ENCODE data around the gene OTOG. TPM values are rescaled to one million over a fixed set of nuclear protein-coding genes. Genes with fewer than 3 reads are reported as not detected.

The OTOG gene
- total RNA-seq, 1 experiment from 2014 or later = not detected

DNA sequence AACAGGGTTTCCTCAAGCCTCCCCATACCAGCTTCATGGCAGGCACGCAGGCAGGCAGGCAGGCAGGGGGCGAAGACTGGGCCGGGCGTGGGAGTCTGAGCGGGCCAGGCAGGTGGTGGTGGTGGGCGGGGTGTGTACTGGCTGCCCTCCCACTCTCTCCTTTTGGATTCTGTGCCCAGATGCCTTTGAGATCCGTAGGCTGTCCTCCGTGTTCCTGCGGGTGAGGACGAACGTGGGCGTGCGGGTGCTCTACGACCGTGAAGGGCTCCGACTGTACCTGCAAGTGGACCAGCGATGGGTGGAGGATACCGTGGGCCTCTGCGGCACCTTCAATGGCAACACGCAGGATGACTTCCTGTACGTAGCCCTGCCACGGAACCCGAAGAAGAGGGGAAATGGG, 23.0 kb downstream of the OTOG start:
- no peaks in the 10 kb centered on the region for H3K9me3 ChIP-seq (replicated peaks)
- H3K4me1 ChIP-seq (replicated peaks) = no peaks in the 10 kb centered on the region
- no peaks in the 10 kb centered on the region for H3K36me3 ChIP-seq
- DNase-seq (ENCODE audit: low read depth in 1 of 2, low spot score in 2 of 2) = peak in 1 of 2 experiments; percentile 43
- peaks cover 28% of the 10 kb centered on the region for H3K27me3 ChIP-seq (replicated peaks)
- H3K27ac ChIP-seq = no peak overlapping the region
- H3K4me3 ChIP-seq = no peak overlapping the region

DNA sequence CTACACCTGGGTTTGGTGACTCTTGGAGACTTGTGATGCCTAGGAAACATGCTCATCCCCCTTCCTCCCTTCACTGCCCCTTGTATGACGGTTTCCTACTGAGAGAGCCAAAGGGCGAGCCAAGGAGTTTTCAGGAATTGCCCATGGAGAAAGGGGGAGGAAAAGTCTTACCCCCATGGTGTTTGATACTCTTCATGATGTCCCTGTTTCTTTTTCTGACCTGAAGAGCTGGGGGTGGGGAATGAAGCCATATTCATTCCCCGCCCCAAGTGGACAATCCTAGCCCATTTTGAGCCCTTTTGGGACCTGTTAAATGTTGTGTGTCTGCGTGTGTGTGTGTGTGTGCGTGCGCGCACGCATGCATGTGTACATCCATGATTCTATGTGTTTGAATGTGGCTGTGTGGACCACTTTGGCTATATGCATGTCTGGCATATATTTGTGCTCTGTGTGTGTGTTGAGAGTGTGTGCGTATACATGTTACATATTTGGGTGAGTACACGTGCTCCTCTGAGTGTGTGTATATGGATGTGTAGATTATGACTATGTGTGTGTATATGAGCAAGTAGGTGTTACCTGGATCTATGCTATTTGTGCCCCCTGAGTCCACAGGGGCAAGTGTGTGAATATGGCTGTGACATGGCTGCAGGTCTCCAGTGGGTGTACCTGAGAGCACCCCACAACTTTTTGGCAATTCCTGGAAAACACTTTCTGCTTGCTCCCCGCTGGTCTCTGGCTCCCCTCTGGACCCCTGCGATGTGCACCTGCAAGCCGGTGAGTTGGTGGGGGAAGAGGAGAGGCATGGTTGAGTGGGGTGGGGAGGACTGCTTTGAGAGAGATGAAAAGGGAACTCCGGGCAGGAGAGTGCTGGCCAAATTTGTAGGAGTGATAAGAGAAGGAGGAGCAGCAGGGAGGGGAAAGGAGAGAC, 24.6 kb downstream of the OTOG start:
- Histone ChIP-seq H3K9me3 (replicated peaks) (no peaks in the 10 kb centered on the region), H3K27ac (no peak overlapping the region), H3K4me1 (replicated peaks) (no peaks in the 10 kb centered on the region), H3K27me3 (replicated peaks) (peaks cover 28% of the 10 kb centered on the region), H3K4me3 (no peak overlapping the region), H3K36me3 (no peaks in the 10 kb centered on the region)
- DNase-seq (ENCODE audit: low read depth in 1 of 2, low spot score in 2 of 2) = peak in 1 of 2 experiments; percentile 38

DNA sequence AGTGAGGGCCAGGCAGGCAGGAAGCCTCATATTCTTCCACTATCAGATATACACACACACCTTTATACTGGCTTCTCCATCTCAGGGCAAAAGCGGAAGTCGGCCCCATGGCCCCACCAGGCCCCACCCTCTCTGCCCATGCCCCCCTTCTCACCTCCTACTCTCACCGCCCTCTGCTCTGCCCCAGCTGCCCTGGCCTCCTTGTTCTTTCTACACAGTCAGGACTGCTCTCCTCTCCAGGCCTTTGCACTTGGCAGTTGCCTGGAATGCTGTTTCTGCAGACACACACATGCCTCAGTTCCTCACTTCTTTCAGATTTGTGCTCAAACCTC, 25.3 kb downstream of the OTOG start:
- Histone ChIP-seq H3K4me1 (replicated peaks) (no peaks in the 10 kb centered on the region), H3K4me3 (no peak overlapping the region), H3K36me3 (no peaks in the 10 kb centered on the region), H3K9me3 (replicated peaks) (no peaks in the 10 kb centered on the region), H3K27me3 (replicated peaks) (peaks cover 23% of the 10 kb centered on the region), H3K27ac (no peak overlapping the region)
- DNase-seq (ENCODE audit: low read depth in 1 of 2, low spot score in 2 of 2) = peak in 1 of 2 experiments; percentile 33

DNA sequence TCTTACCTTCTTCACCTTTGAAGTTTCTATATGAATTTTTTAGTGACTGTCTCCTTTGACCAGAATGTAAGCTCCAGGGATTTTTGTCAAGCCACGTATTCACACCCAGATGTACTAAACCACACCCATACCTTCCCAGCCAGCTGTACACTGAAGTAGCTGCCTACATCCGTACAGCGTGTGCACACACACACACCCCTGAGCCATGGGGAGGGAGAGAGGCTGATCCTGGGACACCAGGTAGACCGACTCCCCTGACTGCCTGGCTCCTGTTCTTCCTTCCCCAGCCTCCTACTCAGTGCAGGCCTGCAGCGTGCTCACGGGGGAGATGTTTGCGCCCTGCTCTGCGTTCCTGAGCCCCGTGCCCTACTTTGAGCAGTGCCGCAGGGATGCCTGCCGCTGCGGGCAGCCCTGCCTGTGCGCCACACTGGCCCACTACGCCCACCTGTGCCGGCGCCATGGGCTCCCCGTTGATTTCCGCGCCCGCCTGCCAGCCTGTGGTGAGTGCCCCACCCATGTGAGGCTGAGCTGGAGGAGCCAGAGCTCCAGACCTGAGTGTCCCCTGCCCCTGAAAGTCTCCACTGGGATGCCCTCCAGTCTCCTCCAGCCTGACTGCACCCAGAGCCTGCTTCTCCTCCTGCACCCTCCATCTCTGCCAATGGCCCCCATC, 25.9 kb downstream of the OTOG start:
- DNase-seq (ENCODE audit: low read depth in 1 of 2, low spot score in 2 of 2) = peak in 1 of 2 experiments; percentile 39
- Histone ChIP-seq H3K27ac (no peak overlapping the region), H3K36me3 (no peaks in the 10 kb centered on the region), H3K4me3 (no peak overlapping the region), H3K9me3 (replicated peaks) (no peaks in the 10 kb centered on the region), H3K27me3 (replicated peaks) (peaks cover 23% of the 10 kb centered on the region), H3K4me1 (replicated peaks) (no peaks in the 10 kb centered on the region)

DNA sequence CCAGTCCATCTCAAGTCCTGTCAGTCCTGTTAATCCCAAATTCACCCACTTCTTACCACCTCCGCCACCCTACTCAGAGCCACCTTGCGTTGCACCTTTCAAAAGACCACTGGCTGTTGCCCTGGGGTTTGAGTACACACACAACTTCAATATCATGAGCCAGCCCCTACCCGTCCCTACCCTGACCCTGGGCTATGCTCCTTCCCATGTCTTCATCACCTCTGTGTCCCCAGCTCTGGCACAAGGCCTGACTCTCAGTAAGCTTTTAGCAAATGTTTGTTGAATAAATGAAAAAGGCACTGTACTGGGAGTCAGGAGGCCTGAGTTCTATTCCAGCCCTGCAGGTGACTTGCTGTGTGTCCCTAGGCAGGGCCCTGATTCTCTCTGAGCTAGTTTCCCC, 26.5 kb downstream of the OTOG start:
- peaks cover 27% of the 10 kb centered on the region for H3K27me3 ChIP-seq (replicated peaks)
- no peaks in the 10 kb centered on the region for H3K9me3 ChIP-seq (replicated peaks)
- no peak overlapping the region for H3K4me3 ChIP-seq
- no peaks in the 10 kb centered on the region for H3K4me1 ChIP-seq (replicated peaks)
- no peaks in the 10 kb centered on the region for H3K36me3 ChIP-seq
- DNase-seq (ENCODE audit: low read depth in 1 of 2, low spot score in 2 of 2) = no peak
- no peak overlapping the region for H3K27ac ChIP-seq

DNA sequence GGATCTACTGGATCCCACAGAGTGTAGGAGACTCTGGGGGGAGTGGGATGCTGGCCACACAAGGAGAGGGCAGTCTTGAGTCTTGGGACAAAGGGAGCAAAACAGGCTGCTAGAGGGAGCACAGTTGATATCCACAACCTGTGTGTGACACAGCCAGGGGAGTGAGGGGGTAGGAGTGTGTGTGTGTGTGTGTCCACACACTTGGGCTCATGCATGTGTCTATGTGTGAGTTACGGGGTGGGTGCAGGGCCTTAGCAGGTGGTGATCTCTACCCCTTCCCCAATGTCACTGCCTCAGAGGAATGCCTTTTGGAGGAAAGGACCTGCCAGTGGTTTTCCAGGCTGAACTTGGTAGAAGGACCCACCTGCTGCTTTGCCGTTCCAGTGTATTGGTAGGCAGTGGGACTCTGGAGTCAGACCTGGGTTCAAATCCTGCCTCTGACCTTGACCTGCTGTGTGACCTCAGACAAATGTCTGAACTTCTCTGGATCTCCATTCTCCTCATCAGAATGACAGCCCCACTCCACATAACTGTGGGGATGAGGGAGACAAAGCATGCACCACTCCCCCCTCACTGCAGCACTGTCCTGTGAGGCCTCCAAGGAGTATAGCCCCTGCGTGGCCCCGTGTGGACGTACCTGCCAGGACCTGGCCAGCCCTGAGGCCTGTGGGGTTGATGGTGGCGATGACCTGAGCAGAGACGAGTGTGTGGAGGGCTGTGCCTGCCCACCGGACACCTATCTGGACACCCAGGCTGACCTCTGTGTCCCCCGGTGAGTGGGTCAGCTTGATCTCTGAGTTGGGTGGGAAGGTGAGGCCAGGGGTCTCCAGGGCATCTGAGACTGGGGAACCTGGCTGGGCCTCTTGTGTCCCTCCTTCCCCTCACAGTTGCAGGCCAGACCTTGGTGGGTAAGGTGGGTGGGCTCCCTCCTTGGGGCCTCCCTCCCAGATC, 27.4 kb downstream of the OTOG start:
- Histone ChIP-seq H3K4me3 (no peak overlapping the region), H3K9me3 (replicated peaks) (no peaks in the 10 kb centered on the region), H3K27me3 (replicated peaks) (peaks cover 30% of the 10 kb centered on the region)

DNA sequence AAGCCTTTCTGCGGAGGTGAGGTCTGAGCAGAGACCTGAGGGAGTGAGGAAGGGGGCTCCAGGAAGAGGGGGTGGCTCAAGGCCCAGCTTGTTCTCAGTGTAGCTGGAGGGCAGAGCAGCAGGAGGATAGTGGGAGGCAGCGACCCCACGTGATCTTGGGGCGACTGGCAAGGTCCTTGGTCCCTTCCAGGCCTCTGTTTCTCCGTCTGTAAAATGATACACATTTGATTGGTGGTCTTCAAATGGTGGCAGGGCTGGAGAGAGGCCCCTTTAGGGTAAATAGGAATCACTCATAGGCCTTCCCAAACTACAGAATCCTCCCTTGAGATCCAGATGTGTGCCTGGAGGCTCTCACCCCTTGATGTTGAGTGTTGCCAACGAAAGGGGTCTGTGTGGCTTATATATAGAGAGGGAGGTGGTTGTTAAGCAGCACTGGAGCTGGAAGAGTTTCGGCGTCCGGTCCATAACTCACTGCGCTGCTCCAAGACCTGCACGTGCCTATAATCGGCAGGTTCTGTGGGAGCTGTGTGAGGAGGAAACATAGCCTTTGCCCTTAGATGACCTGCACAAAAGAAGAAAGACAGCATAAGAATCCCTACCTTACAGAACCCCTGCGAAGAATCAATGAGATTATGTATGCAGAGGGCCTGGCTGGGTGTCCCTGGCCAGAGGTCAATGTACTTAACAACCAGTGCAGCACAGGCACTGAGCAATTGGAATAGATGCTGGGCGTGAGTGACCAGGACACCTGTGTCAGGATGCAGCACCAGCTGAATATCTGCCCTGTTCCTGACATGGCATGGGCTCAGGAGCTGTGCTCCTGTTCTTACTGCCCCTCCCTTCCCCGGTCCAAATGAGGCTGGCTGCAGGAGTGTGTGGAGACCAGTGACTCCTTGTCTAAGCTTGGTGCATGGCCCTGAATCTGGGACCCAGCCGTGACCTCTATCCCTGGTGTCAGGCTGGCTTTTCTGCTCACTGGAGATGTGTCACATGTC, 28.7 kb downstream of the OTOG start:
- Histone ChIP-seq H3K27me3 (replicated peaks) (peaks cover 17% of the 10 kb centered on the region), H3K4me1 (replicated peaks) (no peaks in the 10 kb centered on the region), H3K4me3 (no peak overlapping the region), H3K27ac (no peak overlapping the region), H3K9me3 (replicated peaks) (no peaks in the 10 kb centered on the region), H3K36me3 (no peaks in the 10 kb centered on the region)
- peak in 1 of 2 experiments; percentile 39 for DNase-seq (ENCODE audit: low read depth in 1 of 2, low spot score in 2 of 2)

More for the DNA sequence above, 27.4 kb downstream of the OTOG start:
- H3K27ac ChIP-seq = no peak overlapping the region
- DNase-seq (ENCODE audit: low read depth in 1 of 2, low spot score in 2 of 2) = peak in 1 of 2 experiments; percentile 41
- H3K4me1 ChIP-seq (replicated peaks) = no peaks in the 10 kb centered on the region
- H3K36me3 ChIP-seq = no peaks in the 10 kb centered on the region

DNA sequence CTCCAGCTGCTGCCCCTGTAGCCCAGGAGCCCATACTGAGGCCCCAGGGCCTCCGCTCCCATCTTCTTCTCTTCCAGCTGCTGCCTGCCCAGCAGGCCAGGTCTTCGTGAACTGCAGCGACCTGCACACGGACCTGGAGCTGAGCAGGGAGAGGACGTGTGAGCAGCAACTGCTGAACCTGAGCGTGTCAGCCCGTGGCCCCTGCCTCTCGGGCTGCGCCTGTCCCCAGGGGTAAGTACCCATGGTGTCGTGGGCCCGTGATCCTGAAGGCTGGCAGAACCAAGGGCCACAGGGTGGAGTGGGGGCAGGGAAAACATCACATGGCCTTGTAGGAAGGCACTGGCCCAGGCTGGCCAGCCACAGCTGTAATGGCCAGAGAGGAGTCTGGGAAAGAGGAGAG, 31.2 kb downstream of the OTOG start:
- Histone ChIP-seq H3K9me3 (replicated peaks) (no peaks in the 10 kb centered on the region), H3K4me3 (no peak overlapping the region), H3K36me3 (no peaks in the 10 kb centered on the region), H3K4me1 (replicated peaks) (no peaks in the 10 kb centered on the region), H3K27ac (no peak overlapping the region), H3K27me3 (replicated peaks) (peaks cover 15% of the 10 kb centered on the region)
- peak in 1 of 2 experiments; percentile 38 for DNase-seq (ENCODE audit: low read depth in 1 of 2, low spot score in 2 of 2)

DNA sequence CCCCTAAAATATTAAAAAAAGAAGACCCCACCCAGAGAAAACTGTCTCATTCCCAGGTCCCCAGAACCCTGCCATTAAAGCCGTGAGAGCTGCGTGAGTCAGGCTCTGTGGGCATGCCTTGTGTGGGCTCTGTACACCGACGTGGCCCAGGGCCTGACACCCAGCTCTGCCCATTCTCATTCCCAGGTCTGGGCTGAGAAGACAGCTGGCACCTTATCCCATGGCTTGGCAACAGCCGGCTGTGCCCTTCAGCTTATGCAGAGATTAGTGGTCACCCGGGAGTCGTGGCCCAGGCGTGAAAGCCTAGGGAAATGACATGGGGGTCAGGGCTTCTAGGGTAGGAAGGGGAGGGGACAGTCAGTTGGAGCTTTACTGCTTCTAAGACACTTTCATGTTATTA, 31.9 kb downstream of the OTOG start:
- DNase-seq (ENCODE audit: low read depth in 1 of 2, low spot score in 2 of 2) = peak in 1 of 2 experiments; percentile 37
- no peaks in the 10 kb centered on the region for H3K9me3 ChIP-seq (replicated peaks)
- H3K27me3 ChIP-seq (replicated peaks) = peaks cover 22% of the 10 kb centered on the region
- H3K27ac ChIP-seq = no peak overlapping the region
- no peaks in the 10 kb centered on the region for H3K4me1 ChIP-seq (replicated peaks)
- no peak overlapping the region for H3K4me3 ChIP-seq
- H3K36me3 ChIP-seq = no peaks in the 10 kb centered on the region

DNA sequence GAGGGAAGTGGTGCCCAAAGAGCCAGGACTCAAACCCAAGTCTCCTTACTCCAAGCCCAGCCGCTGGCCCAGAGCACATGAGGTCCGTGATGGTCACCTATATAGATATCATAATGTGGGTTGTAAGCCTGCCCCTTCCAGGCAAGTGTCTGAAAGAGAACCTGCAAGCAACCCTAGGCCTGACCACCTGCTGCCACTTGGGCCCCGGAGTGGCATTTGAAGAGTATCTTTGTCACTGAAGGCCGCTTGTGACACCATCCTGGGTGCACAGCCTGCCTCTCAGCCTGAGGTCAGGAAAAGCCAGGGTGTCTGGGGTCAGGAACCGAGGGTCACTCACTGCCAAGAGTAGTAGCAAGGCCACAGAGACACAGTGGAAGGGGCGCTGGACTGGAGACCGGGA, 32.4 kb downstream of the OTOG start:
- no peak overlapping the region for H3K4me3 ChIP-seq
- H3K27ac ChIP-seq = no peak overlapping the region
- no peaks in the 10 kb centered on the region for H3K9me3 ChIP-seq (replicated peaks)
- H3K27me3 ChIP-seq (replicated peaks) = peaks cover 24% of the 10 kb centered on the region
- H3K4me1 ChIP-seq (replicated peaks) = no peaks in the 10 kb centered on the region
- H3K36me3 ChIP-seq = no peaks in the 10 kb centered on the region
- DNase-seq (ENCODE audit: low read depth in 1 of 2, low spot score in 2 of 2) = peak in 1 of 2 experiments; percentile 40

DNA sequence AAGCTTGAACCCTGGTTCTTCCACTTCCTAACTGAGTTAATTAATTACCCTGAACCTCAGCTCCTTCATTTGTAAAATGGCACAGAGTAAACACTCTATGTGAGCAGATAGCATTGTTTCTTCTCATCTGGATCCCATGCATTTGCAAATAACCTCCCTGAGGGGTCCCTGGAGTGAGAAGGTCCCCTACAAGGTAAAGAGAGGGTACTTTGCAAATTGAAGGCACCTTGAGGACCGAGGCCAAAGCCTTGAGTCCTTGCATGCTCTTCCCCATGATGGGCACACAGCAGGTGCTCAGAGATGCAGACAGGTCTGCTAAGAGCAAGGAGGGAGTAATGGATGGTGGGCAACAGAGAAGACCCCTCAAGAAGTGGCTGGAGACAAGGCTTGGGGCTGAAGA, 33.2 kb downstream of the OTOG start:
- H3K4me1 ChIP-seq (replicated peaks) = no peaks in the 10 kb centered on the region
- DNase-seq (ENCODE audit: low read depth in 1 of 2, low spot score in 2 of 2) = peak in 1 of 2 experiments; percentile 18
- H3K27ac ChIP-seq = no peak overlapping the region
- no peak overlapping the region for H3K4me3 ChIP-seq
- no peaks in the 10 kb centered on the region for H3K36me3 ChIP-seq
- no peaks in the 10 kb centered on the region for H3K9me3 ChIP-seq (replicated peaks)
- H3K27me3 ChIP-seq (replicated peaks) = peaks cover 30% of the 10 kb centered on the region

DNA sequence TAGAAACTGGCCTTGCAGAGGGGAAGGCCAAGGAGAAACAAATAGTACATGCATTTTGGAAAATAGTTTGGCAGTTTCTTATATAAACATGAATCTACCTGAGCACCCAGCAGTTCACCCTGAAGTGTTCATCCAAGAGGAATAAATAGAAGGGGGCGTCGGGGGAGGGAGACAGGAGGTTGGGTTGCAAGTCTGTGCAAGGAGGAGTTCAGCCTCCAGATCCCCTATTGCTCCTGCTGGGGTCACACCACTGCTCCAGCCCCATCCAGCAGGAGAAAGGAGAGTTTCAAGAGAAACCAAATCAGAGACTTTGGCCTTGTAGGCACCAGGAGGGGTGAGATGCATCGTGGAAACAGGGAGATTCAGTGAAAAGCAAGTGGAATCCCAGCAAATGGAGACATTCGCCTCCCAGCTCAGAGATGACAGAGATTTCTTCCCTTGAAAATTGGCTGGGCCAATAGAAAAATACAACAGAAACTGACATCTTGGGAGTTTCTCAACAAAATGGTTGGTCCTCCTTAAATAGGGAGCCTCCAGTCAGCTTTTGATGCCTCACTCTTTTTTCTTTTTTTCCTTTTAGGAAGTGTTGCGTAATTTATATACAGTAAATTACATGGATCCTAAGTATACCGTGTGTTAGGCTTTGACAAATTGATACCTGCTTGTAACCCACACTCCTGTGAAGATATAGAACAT, 34.1 kb downstream of the OTOG start:
- Histone ChIP-seq H3K27ac (no peak overlapping the region), H3K27me3 (replicated peaks) (peaks cover 30% of the 10 kb centered on the region), H3K4me1 (replicated peaks) (no peaks in the 10 kb centered on the region), H3K36me3 (no peaks in the 10 kb centered on the region), H3K9me3 (replicated peaks) (no peaks in the 10 kb centered on the region), H3K4me3 (no peak overlapping the region)
- peak in 1 of 2 experiments; percentile 32 for DNase-seq (ENCODE audit: low read depth in 1 of 2, low spot score in 2 of 2)
